Neural progenitor cell (in vitro differentiated cells): Measurements from ENCODE around the gene ATP6V1B1.

Experiments
- CTCF ChIP-seq: fragments of 200-600 bp; sonication (generic); IDR thresholded peaks from 2 replicates; pipeline ENCODE4 v1.5.1; 2017; ENCODE audit warnings: antibody characterized with exemption, mild to moderate bottlenecking
- EZH2 ChIP-seq: fragments of 200-600 bp; sonication (generic); IDR thresholded peaks from 2 replicates; pipeline ENCODE4 v1.6.1; 2017; ENCODE audit warnings: antibody characterized with exemption, mild to moderate bottlenecking, moderate library complexity
- EZH2phosphoT487 ChIP-seq: fragments of 200-600 bp; sonication (generic); IDR thresholded peaks from 2 replicates; pipeline ENCODE4 v1.6.1; 2017; ENCODE audit warnings: antibody characterized with exemption

DNA sequence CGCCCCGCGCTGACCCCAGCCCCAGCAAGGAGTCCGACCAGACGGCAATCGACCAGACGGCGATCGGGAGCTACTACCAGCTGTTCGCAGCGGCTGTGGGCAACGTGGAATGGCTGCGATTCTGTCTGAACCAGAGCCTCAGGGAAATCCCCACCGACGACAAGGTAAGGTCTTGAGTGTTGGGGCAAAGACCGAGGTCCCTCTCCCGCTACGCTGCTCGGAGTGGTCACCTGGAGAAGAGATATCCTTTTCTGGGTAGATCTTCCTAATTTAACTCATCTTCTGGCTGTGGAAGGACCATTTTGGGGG lies 43.4 kb downstream of the ATP6V1B1 start:
- TF ChIP-seq EZH2 (no peak), CTCF (no peak), EZH2phosphoT487 (no peak)
